Measurements from ENCODE around the gene GPX5.
"Not testable (repeated sequence)": the region's sequence is repeated elsewhere in the genome, so short reads cannot be mapped to it uniquely, and the experiment has no call there.

GPX5 gene

DNA sequence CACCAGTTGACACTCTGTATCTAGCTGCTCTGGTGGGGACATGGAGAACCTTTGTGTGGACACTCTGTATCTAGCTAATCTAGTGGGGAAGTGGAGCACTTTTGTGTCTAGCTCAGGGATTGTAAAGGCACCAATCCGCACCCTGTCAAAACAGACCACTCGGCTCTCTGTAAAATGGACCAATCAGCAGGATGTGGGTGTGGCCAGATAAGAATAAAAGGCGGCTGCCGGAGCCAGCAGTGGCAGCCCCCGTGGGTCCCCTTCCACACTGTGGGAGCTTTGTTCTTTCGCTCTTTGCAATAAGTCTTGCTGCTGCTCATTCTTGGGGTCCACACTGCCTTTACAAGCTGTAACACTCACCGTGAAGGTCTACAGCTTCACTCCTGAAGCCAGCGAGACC is 13.3 kb upstream of the GPX5 start:
- not testable (repeated sequence) for DNase-seq (ENCODE audit: low read depth in 2 of 2)

- DNase-seq (ENCODE audit: low read depth in 2 of 2): no peak
These were observed 10.0 kb upstream of the GPX5 start, which contains the start of gene GPX6 for GRCh38 chr6:28515676-28516075. GPX6 (minus strand) TSS chr6:28515793; CDS start chr6:28515743, 50 bp downstream.

GRCh38 chr6:28517964-28518363 is 7.7 kb upstream of the GPX5 start:
- DNase-seq (ENCODE audit: low read depth in 2 of 2): no peak

GRCh38 chr6:28522594-28523240 is 3.0 kb upstream of the GPX5 start:
- no peak for DNase-seq (ENCODE audit: low read depth in 2 of 2)

GRCh38 chr6:28523241-28523622 is 2.4 kb upstream of the GPX5 start:
- DNase-seq (ENCODE audit: low read depth in 2 of 2): no peak

DNA sequence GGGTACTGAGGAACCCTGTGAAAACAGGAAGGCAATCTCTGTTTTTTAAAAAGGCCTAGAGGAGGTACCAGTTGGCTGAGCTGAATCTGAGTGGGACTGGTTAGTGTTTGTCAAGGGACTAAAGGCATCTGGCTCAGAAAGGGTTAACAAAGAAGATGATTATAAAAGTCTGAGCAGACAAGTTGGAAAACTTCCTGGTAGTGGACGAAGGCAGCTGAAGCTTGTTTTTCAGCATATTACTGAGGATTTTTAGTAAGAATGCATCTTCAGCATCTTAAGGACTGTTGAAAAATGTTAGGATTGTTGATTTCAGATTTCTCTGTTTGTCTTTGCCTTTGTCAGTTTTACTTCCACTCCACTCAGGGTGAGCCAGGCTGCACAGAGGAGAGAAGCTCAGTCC is 5.1 kb downstream of the GPX5 start:
- DNase-seq (ENCODE audit: low read depth in 2 of 2): no peak

DNA sequence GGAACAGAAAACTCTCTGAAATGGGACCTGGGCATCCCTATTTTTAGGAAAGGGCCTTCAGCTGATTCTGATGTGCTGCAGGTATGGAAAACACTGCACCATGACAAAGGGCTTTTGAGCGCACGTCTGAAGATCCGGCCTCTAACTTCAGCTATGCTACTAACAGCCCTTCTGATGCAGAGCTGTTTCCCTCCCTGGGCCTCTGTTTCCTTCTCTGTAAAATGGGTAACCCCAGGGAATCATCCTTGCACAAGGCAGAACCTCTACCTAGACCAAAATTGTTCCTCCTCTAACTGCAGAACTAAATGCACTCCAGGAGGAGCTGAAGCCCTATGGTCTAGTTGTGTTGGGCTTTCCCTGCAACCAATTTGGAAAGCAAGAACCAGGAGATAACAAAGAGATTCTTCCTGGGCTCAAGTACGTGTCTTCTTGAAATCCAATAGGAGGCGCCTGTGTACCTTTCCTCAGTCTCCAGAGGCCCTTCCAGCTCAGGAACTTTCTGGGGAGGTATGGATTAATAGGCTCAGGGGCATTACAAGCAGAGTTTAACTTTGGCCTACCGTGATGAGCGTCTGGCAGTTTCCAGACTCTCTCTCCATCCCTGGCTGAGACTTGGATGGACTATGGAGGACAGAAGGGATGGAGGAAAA is 5.9 kb downstream of the GPX5 start:
- DNase-seq (ENCODE audit: low read depth in 2 of 2): no peak

- DNase-seq (ENCODE audit: low read depth in 2 of 2): no peak
These were observed 8.6 kb downstream of the GPX5 start for GRCh38 chr6:28534306-28534705.

DNA sequence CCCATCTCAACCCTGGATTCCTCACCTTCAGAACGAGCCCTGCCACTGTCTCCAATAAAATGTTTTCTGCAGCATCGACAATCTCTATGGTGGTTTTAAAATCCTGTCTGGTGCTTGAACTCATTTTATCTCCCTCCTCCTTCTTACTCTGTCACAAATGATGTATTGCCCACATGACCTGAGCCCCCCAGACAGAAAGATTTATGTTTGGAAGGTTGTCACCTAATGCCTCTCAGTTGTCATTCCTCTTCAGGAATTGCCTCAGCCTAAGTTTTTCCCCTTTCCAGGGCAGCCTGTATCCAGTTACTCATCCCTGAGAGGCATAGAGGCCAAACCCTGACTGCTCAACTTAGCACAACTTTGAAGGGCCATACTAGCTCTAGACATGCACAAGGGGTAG is 9.2 kb downstream of the GPX5 start:
- no peak for DNase-seq (ENCODE audit: low read depth in 2 of 2)

GRCh38 chr6:28537065-28537464 is 11.4 kb downstream of the GPX5 start:
- DNase-seq (ENCODE audit: low read depth in 2 of 2): no peak

DNA sequence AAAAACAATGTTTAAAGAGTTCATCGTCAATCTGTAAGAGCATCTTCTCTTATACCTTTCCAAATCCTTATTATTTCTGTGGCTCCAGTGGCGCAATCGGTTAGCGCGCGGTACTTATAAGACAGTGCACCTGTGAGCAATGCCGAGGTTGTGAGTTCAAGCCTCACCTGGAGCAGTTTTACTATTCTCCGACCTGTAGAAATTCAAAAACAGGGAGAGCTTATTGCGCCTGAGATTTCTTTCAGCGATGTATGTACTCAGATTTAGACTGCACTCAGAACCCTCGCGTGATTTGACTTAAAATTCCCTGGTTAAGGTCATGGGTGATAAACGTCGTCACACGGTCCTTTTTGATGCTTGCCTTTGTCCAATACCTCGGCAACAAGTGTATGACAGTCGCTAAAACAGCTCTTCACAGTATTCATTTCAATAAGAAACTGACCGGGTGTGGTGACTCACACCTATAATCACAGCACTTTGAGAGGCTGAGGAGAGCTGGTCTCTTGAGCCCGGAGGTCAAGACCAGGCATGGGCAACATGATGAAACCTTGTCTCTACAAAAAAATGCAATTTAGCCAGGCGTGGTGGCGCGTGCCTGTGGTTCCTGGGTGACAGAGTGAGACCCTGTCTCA is 11.9 kb downstream of the GPX5 start:
- DNase-seq (ENCODE audit: low read depth in 2 of 2): no peak

GRCh38 chr6:28541996-28542395 is 16.3 kb downstream of the GPX5 start:
- no peak for DNase-seq (ENCODE audit: low read depth in 2 of 2)

DNA sequence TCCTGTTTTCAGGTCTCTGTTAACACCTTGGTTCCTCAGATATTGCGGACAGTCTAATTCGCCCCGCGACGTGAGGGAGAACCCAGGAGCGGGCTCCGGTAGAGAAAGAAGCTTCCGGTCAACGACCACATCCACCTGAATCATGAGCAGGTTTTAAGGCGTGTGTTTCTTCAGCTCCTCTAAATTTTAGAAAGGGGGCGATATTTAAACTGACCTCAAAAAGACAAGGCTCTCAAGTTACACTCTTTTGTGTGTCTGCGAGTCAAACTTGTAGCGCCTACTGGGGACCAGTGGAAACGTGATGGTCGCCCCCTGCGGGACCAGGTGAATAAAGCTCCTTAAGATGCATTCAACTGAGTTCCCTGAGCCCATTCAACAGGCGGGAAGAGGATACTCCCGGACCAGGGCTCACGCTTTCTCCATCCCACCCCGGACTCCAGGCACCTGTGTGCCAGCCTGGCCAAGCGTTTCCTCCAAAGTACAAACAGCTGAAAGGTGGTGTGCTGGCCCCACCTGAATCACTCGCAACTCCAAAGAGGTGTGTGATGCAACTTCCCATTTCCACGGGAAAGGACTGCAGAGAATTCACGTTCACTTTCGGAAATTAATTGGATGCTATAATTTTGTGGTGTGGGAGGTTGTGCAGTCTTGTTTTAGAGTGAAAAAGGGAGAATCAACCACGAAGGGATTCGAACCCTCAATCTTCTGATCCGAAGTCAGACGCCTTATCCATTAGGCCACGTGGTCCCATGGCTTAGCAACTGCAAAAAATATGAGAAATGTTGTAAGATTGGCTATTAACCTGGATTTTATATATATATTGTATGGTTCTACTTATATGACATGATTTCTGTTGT is 17.0 kb downstream of the GPX5 start:
- peak; percentile 73 to 77 for DNase-seq (ENCODE audit: low read depth in 2 of 2)

- DNase-seq (ENCODE audit: low read depth in 2 of 2): peak in 1 of 2 experiments; percentile 4
These were observed 18.2 kb downstream of the GPX5 start for GRCh38 chr6:28543651-28544610.

- no peak for DNase-seq (ENCODE audit: low read depth in 2 of 2)
These were observed 20.3 kb downstream of the GPX5 start for GRCh38 chr6:28545955-28546354.

- DNase-seq (ENCODE audit: low read depth in 2 of 2): not testable (repeated sequence)
These were observed 21.3 kb downstream of the GPX5 start for GRCh38 chr6:28547003-28547402.

- DNase-seq (ENCODE audit: low read depth in 2 of 2): no peak
These were observed 26.4 kb downstream of the GPX5 start for GRCh38 chr6:28551891-28552666.

GRCh38 chr6:28553384-28553985 is 27.8 kb downstream of the GPX5 start:
- DNase-seq (ENCODE audit: low read depth in 2 of 2): no peak

- no peak for DNase-seq (ENCODE audit: low read depth in 2 of 2)
These were observed 28.6 kb downstream of the GPX5 start for GRCh38 chr6:28553986-28554881.
